Endothelial cell (in vitro differentiated cells): Measurements from ENCODE around the gene ERI3. TPM values are rescaled to one million over a fixed set of nuclear protein-coding genes. Genes with fewer than 3 reads are reported as not detected.

ENCODE experiments used
- DNase-seq: peaks from one replicate; pipeline ENCODE4 v3.0.0; 2021; ENCODE audit warnings: low spot score
- H3K27ac Mint-ChIP-seq: one replicate; pipeline ENCODE4 v1.8.0; 2021; ENCODE audit warnings: mixed read lengths, inconsistent platforms; ENCODE audit not compliant: unreplicated experiment
- H3K27me3 Mint-ChIP-seq: one replicate; pipeline ENCODE4 v1.8.0; 2021; ENCODE audit warnings: mild to moderate bottlenecking, moderate library complexity, mixed read lengths, inconsistent platforms; ENCODE audit not compliant: unreplicated experiment
- H3K36me3 Mint-ChIP-seq: one replicate; pipeline ENCODE4 v1.8.0; 2021; ENCODE audit warnings: mild to moderate bottlenecking, low read depth, mixed read lengths, inconsistent platforms; ENCODE audit not compliant: unreplicated experiment
- H3K4me1 Mint-ChIP-seq: one replicate; pipeline ENCODE4 v1.8.0; 2021; ENCODE audit warnings: mild to moderate bottlenecking, mixed read lengths, inconsistent platforms; ENCODE audit not compliant: unreplicated experiment
- H3K4me3 Mint-ChIP-seq: one replicate; pipeline ENCODE4 v1.8.0; 2021; ENCODE audit warnings: mild to moderate bottlenecking, mixed read lengths, inconsistent platforms; ENCODE audit not compliant: unreplicated experiment
- H3K9me3 Mint-ChIP-seq: one replicate; pipeline ENCODE4 v1.8.0; 2021; ENCODE audit warnings: mixed read lengths, inconsistent platforms; ENCODE audit not compliant: unreplicated experiment
- CTCF ChIP-seq: fragments of 200-600 bp; sonication (generic); IDR thresholded peaks from one replicate; pipeline ENCODE4 v1.5.0; 2021; ENCODE audit warnings: antibody characterized with exemption; ENCODE audit not compliant: unreplicated experiment
- total RNA-seq: library from RNA; stranded (reverse); fragmentation: NEBNext Ultra II Directional; extraction: Animal tissue kit (Norgen Biotek cat#: 25700); gene quantifications from one replicate; pipeline ENCODE4 v1.2.1, GENCODE V29; 2021; ENCODE audit not compliant: unreplicated experiment

ERI3 gene
- total RNA-seq, 1 donor from 2014 or later: 42.6 TPM

DNA sequence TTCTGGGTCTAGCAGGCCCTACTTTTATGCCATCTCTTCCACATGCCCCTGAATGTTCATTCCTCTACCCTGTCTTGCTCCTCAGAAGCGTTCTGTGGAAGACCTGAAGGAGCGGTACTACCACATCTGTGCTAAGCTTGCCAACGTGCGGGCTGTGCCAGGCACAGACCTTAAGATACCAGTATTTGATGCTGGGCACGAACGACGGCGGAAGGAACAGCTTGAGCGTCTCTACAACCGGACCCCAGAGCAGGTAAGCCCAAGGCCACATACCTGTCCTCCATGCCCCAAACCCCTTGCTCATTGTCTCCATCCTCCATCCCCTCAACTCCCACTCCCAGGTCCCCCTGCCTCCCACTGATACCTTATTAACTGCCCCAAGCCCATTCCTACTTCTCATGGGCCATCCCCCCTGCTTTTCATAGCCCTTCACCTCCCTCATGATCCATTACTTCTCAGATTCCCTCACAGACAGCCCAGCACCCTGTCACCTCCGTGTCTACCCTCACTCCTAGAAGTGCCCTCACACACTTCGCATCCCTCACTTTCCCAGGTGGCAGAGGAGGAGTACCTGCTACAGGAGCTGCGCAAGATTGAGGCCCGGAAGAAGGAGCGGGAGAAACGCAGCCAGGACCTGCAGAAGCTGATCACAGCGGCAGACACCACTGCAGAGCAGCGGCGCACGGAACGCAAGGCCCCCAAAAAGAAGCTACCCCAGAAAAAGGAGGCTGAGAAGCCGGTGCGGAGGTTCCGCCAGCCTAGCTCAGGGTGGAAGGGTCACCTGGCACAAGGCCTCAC is 136.4 kb downstream of the ERI3 start:
- Mint-ChIP-seq H3K27ac (peak overlapping the region; percentile 39), H3K27me3 (peaks cover 5% of the 10 kb centered on the region), H3K4me3 (peak overlapping the region; percentile 79), H3K9me3 (no peaks in the 10 kb centered on the region), H3K4me1 (peaks cover 13% of the 10 kb centered on the region), H3K36me3 (peaks cover 50% of the 10 kb centered on the region)
- TF ChIP-seq CTCF: no peak
- no peak for DNase-seq

GRCh38 chr1:44217809-44218410 is 137.1 kb downstream of the ERI3 start:
- Mint-ChIP-seq H3K4me1 (peaks cover 16% of the 10 kb centered on the region), H3K27ac (peak overlapping the region; percentile 54), H3K36me3 (peaks cover 45% of the 10 kb centered on the region), H3K4me3 (peak overlapping the region; percentile 79), H3K9me3 (no peaks in the 10 kb centered on the region), H3K27me3 (peaks cover 8% of the 10 kb centered on the region)
- peak; percentile 80 for TF ChIP-seq CTCF
- DNase-seq: peak; percentile 84

DNA sequence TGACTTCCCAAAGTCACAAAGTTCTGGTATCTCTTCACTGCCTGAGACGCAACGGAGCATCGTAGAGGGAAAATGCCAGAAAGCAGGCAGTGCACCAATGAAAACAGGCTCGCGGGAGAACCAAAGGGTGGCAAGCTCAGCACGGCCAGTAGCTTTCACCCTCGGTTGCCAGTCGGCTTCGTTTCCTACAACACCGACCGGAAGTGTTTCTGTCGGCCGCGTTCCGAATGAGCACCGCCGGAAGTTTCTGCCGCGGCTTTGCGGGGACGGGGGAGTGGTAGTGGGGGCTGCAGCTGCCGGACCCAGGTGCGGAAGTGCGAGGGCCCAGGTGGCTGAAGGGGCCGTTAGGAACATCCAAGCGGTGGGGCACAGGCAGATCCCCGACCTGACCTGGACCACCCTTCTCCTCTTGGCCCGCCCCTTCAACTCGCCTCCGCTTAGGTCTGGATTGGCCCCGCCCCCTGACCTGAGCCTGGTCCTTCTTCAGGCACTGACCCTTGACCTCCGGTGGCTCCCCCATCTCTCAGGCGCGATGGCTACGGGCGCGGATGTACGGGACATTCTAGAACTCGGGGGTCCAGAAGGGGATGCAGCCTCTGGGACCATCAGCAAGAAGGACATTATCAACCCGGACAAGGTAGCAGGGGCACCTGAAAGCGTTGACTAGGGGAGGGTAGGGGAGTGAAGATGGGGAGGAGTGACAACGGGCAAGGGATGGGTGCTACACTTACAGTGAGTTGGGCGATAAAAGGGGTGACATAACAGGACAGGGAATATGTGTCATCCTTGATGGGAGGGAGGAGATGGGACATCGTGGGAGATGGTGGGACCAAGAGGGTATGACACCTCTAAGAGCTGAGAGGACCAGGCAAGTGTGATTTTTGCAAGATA is 141.6 kb downstream of the ERI3 start, which contains the start of gene DMAP1:
DMAP1 (plus strand) TSS at position 250 of the 891 bp plus-strand sequence; CDS start at position 533, 283 bp downstream.
- Mint-ChIP-seq H3K36me3 (peaks cover 29% of the 10 kb centered on the region), H3K4me3 (peak within 1 kb of the TSS; percentile 95), H3K27me3 (peaks cover 7% of the 10 kb centered on the region), H3K9me3 (no peaks in the 10 kb centered on the region), H3K27ac (peak within 1 kb of the TSS; percentile 74), H3K4me1 (peaks cover 24% of the 10 kb centered on the region)
- peak; percentile 80 for DNase-seq
- TF ChIP-seq CTCF: no peak

DNA sequence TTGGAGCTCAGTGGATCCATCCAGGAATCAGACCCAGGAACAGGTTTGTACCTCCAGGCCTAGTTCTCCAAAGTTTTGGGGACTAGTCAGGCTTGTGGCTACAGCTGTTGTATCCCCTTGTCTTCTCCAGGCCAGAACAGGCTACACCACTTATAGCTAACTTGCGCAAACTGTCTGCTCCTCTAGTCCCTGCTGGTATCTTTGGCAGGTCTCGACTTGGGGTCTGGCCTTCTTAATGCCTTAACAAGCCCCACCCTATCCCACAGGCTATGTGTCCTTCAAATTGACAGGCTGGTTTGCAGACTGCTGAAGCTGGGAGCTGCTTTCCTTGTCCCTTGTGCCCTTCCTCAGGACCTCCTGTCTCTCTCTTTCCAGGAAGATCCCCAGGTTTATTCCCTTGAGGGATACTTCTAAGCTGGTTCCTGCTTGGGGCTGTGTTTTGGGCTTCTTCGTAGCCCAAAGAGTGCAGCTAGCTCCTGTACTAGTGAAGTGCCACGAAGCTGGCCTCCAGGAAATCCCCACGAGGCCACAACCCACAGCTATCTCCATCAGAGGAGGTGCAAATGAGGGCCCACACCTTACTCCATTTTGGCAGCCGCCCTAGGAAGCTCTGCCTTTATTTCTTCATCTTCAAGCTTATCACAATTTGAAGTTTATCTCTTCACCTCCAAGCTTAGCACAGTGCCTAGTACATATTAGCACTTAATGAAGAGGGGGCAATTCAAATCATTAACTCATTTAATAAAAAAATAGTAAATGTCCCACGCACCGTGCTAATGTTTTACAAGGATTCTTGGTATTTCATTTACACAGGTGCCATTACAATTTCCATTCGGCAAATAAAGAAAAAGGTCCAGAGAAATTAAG is 142.5 kb downstream of the ERI3 start:
- TF ChIP-seq CTCF: no peak
- peaks cover 25% of the 10 kb centered on the region for H3K36me3 Mint-ChIP-seq
- H3K27ac Mint-ChIP-seq: peak overlapping the region; percentile 74
- DNase-seq: no peak
- H3K9me3 Mint-ChIP-seq: no peaks in the 10 kb centered on the region
- peaks cover 6% of the 10 kb centered on the region for H3K27me3 Mint-ChIP-seq
- peak overlapping the region; percentile 95 for H3K4me3 Mint-ChIP-seq
- H3K4me1 Mint-ChIP-seq: peaks cover 24% of the 10 kb centered on the region
